Keratinocyte (primary cell): ENCODE data around the gene KCTD1. TPM values are rescaled to one million over a fixed set of nuclear protein-coding genes. Genes with fewer than 3 reads are reported as not detected.

Source experiments
- DNase-seq: peaks from one replicate; pipeline ENCODE4 v3.0.0-alpha.2; 2011; ENCODE audit warnings: low read depth, missing footprints, low spot score
- FAIRE-seq: peaks from 2 replicates; lab custom pipeline; 2011; peaks lifted over from hg19 to GRCh38; lab: Jason Lieb, UNC
- H2AFZ ChIP-seq: 2 replicates; pipeline ENCODE4 v1.6.0; 2012; ENCODE audit warnings: low read length, control low read depth, inconsistent platforms; ENCODE audit not compliant: control insufficient read depth
- H3K27ac ChIP-seq: 2 replicates; pipeline ENCODE4 v1.5.1; 2011; ENCODE audit warnings: low read length; ENCODE audit not compliant: control insufficient read depth, insufficient read depth
- H3K27me3 ChIP-seq: 3 replicates; pipeline ENCODE4 v1.6.0; 2011; ENCODE audit warnings: low read length; ENCODE audit not compliant: control insufficient read depth, insufficient read depth; ENCODE audit errors: extremely low read depth
- H3K36me3 ChIP-seq, 2 experiments: 2 replicates in 1 of 2; 3 replicates in 1 of 2; pipeline ENCODE4 v1.5.1; 2011; ENCODE audit warnings: low read length in 2 of 2, mild to moderate bottlenecking in 1 of 2; ENCODE audit not compliant: control insufficient read depth in 2 of 2, insufficient read depth in 2 of 2; ENCODE audit errors: extremely low read depth in 1 of 2
- H3K4me1 ChIP-seq: 3 replicates; pipeline ENCODE4 v1.5.1; 2011; ENCODE audit warnings: low read length; ENCODE audit not compliant: control insufficient read depth, insufficient read depth; ENCODE audit errors: extremely low read depth
- H3K4me2 ChIP-seq: 3 replicates; pipeline ENCODE4 v1.6.0; 2011; ENCODE audit warnings: low read depth, low read length; ENCODE audit not compliant: control insufficient read depth, insufficient read depth; ENCODE audit errors: extremely low read depth
- H3K4me3 ChIP-seq, 3 experiments: fragments of 200-600 bp in 1 of 3; sonication (generic) in 1 of 3; 2 replicates in 2 of 3; 3 replicates in 1 of 3; pipeline ENCODE4 v1.5.1; 2011 to 2016; ENCODE audit warnings: low read length in 3 of 3, mild to moderate bottlenecking in 3 of 3, control low read depth in 2 of 3, inconsistent platforms in 1 of 3, low read depth in 1 of 3, mixed read lengths in 1 of 3, mixed run types in 1 of 3, moderate library complexity in 1 of 3; ENCODE audit not compliant: control insufficient read depth in 2 of 3, insufficient read depth in 2 of 3; ENCODE audit errors: extremely low read depth in 1 of 3
- H3K79me2 ChIP-seq: 2 replicates; pipeline ENCODE4 v1.6.0; 2012; ENCODE audit warnings: low read length; ENCODE audit not compliant: control insufficient read depth, insufficient read depth
- H3K9ac ChIP-seq: 3 replicates; pipeline ENCODE4 v1.6.0; 2011; ENCODE audit warnings: low read length; ENCODE audit not compliant: control insufficient read depth, insufficient read depth; ENCODE audit errors: extremely low read depth
- H3K9me1 ChIP-seq: 3 replicates; pipeline ENCODE4 v1.6.0; 2011; ENCODE audit warnings: low read length; ENCODE audit not compliant: control insufficient read depth, insufficient read depth; ENCODE audit errors: extremely low read depth
- H3K9me3 ChIP-seq: 2 replicates; pipeline ENCODE4 v1.5.1; 2012; ENCODE audit warnings: low read depth, low read length; ENCODE audit not compliant: control insufficient read depth
- H4K20me1 ChIP-seq: 3 replicates; pipeline ENCODE4 v1.6.0; 2011; ENCODE audit warnings: low read length; ENCODE audit not compliant: control insufficient read depth, insufficient read depth; ENCODE audit errors: extremely low read depth
- EZH2 ChIP-seq: IDR thresholded peaks from one replicate; pipeline ENCODE4 v1.6.1; 2012; ENCODE audit warnings: inconsistent platforms, mild to moderate bottlenecking, low read length, moderate library complexity
- dilution Hi-C: fragments of 300-500 bp; cut with MboI; formaldehyde crosslinking; loops from one replicate; pipeline ENCODE4 v1.7.0; 2020; ENCODE audit warnings: low sequenced_read_pairs; ENCODE audit not compliant: extremely low pct_ligation_motif_present
- polyA plus RNA-seq, 5 experiments: library from polyadenylated mRNA; depleted of rRNA in 3 of 5; stranded (reverse) in 3 of 5; stranded (forward) in 1 of 5; unstranded in 1 of 5; fragments of >200 nt; gene quantifications; 1 replicate in 1 of 5; 2 replicates in 3 of 5; 3 replicates in 1 of 5; pipeline versions ENCODE4 v1.2.1 to v1.2.3, GENCODE V29; 2011 to 2012; ENCODE audit warnings: missing spikeins in 2 of 5, low read depth in 1 of 5, low replicate concordance in 1 of 5
- TF ChIP-seq, protein P1 (sequence below), 3 experiments: IDR thresholded peaks in 1 of 3; conservative IDR thresholded peaks in 1 of 3; optimal IDR thresholded peaks in 1 of 3; 2 replicates in 2 of 3; 3 replicates in 1 of 3; pipeline versions ENCODE3 to v1.5.1; 2011; ENCODE audit warnings: low read length in 3 of 3, mild to moderate bottlenecking in 3 of 3, moderate library complexity in 2 of 3, control low read depth in 1 of 3, inconsistent platforms in 1 of 3; ENCODE audit not compliant: insufficient read depth in 2 of 3; ENCODE audit errors: extremely low read depth in 1 of 3

The KCTD1 gene
- polyA plus RNA-seq, 1 donor (not counting 4 experiments of a cell fraction or from before 2014, with no cell fraction given): 32.1 TPM

DNA sequence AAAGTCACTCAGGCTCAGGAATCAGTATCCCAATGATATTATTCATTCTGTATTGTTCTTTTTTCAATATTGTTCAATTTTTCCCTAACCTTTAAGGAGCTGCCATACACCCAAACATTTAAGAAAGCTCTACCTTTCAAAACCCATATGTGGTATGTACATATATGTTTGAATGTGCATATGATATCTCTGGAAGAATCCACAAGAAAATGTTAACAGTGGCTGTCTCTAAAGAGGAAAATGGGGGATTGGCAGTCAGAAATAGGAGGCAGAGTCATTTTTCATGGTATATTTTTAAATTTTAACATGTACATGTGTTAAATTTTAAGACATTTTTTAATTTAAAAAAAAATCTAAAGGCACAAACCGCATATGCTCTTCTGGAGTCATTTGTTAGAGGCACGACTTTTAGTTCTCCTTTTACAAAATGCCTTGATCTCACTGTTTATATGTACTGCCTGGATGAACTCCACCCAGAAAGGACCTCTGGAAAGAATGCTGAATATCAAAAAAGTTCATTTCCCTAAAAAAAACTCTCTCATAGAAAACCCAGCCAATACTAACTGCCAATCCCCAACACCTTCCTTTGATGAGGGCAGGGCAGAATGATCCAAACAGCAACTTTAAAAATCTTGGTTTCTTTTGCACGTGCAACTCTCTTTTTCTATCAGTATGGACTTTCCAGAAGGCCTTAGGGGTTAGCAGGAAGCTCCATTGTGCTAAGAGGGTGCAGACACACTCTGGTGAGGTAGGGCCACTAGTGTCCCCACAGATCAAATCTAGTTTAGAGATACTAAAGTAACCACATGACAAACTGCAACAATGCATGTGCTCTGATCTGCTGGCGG is 23.6 kb downstream of the KCTD1 start:
- Histone ChIP-seq H3K9me3 (no peaks in the 10 kb centered on the region), H3K27me3 (no peaks in the 10 kb centered on the region), H2AFZ (no peak overlapping the region), H3K36me3 (peaks cover 0 to 4% of the 10 kb centered on the region in 2 experiments), H3K4me2 (no peak overlapping the region), H3K9ac (no peak overlapping the region), H3K27ac (no peak overlapping the region), H3K4me3 (no peak overlapping the region), H4K20me1 (no peaks in the 10 kb centered on the region), H3K9me1 (no peaks in the 10 kb centered on the region), H3K4me1 (no peaks in the 10 kb centered on the region), H3K79me2 (peaks cover 51% of the 10 kb centered on the region)
- no peak for FAIRE-seq
- dilution Hi-C loops: no loop called here
- TF ChIP-seq EZH2: no peak
- TF ChIP-seq, protein P1, sequence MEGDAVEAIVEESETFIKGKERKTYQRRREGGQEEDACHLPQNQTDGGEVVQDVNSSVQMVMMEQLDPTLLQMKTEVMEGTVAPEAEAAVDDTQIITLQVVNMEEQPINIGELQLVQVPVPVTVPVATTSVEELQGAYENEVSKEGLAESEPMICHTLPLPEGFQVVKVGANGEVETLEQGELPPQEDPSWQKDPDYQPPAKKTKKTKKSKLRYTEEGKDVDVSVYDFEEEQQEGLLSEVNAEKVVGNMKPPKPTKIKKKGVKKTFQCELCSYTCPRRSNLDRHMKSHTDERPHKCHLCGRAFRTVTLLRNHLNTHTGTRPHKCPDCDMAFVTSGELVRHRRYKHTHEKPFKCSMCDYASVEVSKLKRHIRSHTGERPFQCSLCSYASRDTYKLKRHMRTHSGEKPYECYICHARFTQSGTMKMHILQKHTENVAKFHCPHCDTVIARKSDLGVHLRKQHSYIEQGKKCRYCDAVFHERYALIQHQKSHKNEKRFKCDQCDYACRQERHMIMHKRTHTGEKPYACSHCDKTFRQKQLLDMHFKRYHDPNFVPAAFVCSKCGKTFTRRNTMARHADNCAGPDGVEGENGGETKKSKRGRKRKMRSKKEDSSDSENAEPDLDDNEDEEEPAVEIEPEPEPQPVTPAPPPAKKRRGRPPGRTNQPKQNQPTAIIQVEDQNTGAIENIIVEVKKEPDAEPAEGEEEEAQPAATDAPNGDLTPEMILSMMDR (optimal IDR thresholded peaks at IDR 0.05 in 1 of 3, IDR thresholded peaks at IDR 0.05 in 1 of 3, conservative IDR thresholded peaks at IDR 0.05 in 1 of 3; ENCODE audit: extremely low read depth in 1 of 3, insufficient read depth in 2 of 3, low read length in 3 of 3): no peak
- no peak for DNase-seq

DNA sequence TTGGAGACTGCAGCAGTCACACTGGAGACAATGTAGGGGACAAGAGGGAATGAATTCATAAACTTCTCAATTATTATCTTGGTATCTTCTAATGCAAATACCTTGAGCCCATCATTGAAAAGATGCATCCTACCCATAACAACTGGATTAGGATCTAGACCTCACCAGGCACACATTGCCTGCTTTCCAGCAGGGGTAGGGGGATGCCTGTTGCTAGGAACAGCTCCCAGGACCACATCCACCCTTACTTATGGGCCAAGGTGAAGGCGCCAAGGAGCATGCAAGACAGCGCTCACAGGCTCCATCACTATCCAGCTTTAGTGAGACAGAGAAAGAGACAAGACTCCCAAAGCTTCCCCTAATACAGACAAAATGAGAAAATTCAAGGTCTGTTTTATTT is 24.4 kb downstream of the KCTD1 start:
- Histone ChIP-seq H3K79me2 (peaks cover 52% of the 10 kb centered on the region), H2AFZ (no peak overlapping the region), H4K20me1 (no peaks in the 10 kb centered on the region), H3K4me1 (no peaks in the 10 kb centered on the region), H3K27ac (no peak overlapping the region), H3K9me1 (no peaks in the 10 kb centered on the region), H3K36me3 (peaks cover 0 to 4% of the 10 kb centered on the region in 2 experiments), H3K4me2 (no peak overlapping the region), H3K9ac (no peak overlapping the region), H3K4me3 (no peak overlapping the region), H3K27me3 (no peaks in the 10 kb centered on the region), H3K9me3 (no peaks in the 10 kb centered on the region)
- dilution Hi-C loops: no loop called here
- DNase-seq (no peak), FAIRE-seq (no peak)
- TF ChIP-seq EZH2: no peak
- TF ChIP-seq, protein P1 (optimal IDR thresholded peaks at IDR 0.05 in 1 of 3, IDR thresholded peaks at IDR 0.05 in 1 of 3, conservative IDR thresholded peaks at IDR 0.05 in 1 of 3; ENCODE audit: extremely low read depth in 1 of 3, insufficient read depth in 2 of 3, low read length in 3 of 3): no peak
